Osteoblast (primary cell): ENCODE results near the gene OTUD3. TPM values are rescaled to one million over a fixed set of nuclear protein-coding genes. Genes with fewer than 3 reads are reported as not detected.

Source experiments
- DNase-seq: peaks from one replicate; pipeline ENCODE4 v3.0.0; 2011; ENCODE audit warnings: low spot score, mixed read lengths; ENCODE audit not compliant: insufficient read length; ENCODE audit errors: missing footprints
- H2AFZ ChIP-seq: 2 replicates; pipeline ENCODE4 v1.6.0; 2011; ENCODE audit warnings: mild to moderate bottlenecking, low read length
- H3K27ac ChIP-seq: 2 replicates; pipeline ENCODE4 v1.5.1; 2011; ENCODE audit warnings: mild to moderate bottlenecking, low read depth, low read length, moderate library complexity
- H3K27me3 ChIP-seq: 2 replicates; pipeline ENCODE4 v1.6.0; 2012; ENCODE audit warnings: mild to moderate bottlenecking, control low read depth, inconsistent platforms, low read length, moderate library complexity; ENCODE audit not compliant: insufficient read depth
- H3K36me3 ChIP-seq: 2 replicates; pipeline ENCODE4 v1.5.1; 2011; ENCODE audit warnings: mild to moderate bottlenecking, low read length, control low read depth, moderate library complexity; ENCODE audit not compliant: insufficient read depth
- H3K4me1 ChIP-seq: 2 replicates; pipeline ENCODE4 v1.5.1; 2011; ENCODE audit warnings: mild to moderate bottlenecking, low read length, control low read depth, moderate library complexity; ENCODE audit not compliant: insufficient read depth
- H3K4me2 ChIP-seq: 2 replicates; pipeline ENCODE4 v1.6.0; 2011; ENCODE audit warnings: mild to moderate bottlenecking, low read length; ENCODE audit not compliant: insufficient read depth
- H3K4me3 ChIP-seq: fragments of 200-600 bp; sonication (generic); 3 replicates; pipeline ENCODE4 v1.5.1; 2012; ENCODE audit warnings: mild to moderate bottlenecking, low read length, inconsistent platforms; ENCODE audit not compliant: insufficient read depth
- H3K79me2 ChIP-seq: 2 replicates; pipeline ENCODE4 v1.6.0; 2012; ENCODE audit warnings: mild to moderate bottlenecking, low read length, control low read depth, inconsistent platforms; ENCODE audit not compliant: insufficient read depth
- H3K9me3 ChIP-seq: 2 replicates; pipeline ENCODE4 v1.5.1; 2011; ENCODE audit warnings: low read depth, low read length, control low read depth
- H4K20me1 ChIP-seq: 2 replicates; pipeline ENCODE4 v1.6.0; 2012; ENCODE audit warnings: mild to moderate bottlenecking, low read length, control low read depth; ENCODE audit not compliant: insufficient read depth
- total RNA-seq: library from RNA; depleted of rRNA; stranded (reverse); fragments of >200 nt; gene quantifications from 2 replicates; pipeline ENCODE4 v1.2.3, GENCODE V29; 2012
- TF ChIP-seq, protein P1 (sequence below): IDR thresholded peaks from 2 replicates; pipeline ENCODE4 v1.5.1; 2011; ENCODE audit warnings: mild to moderate bottlenecking, low read depth, low read length, moderate library complexity; ENCODE audit errors: extremely low read depth

OTUD3 gene
- total RNA-seq, 1 donor, result 4.0 TPM

- Histone ChIP-seq H2AFZ (no peak overlapping the region), H3K4me1 (peaks cover 22% of the 10 kb centered on the region), H3K36me3 (peaks cover 4% of the 10 kb centered on the region), H3K4me3 (no peak overlapping the region), H3K79me2 (peaks cover 66% of the 10 kb centered on the region), H3K4me2 (peak overlapping the region; percentile 92), H4K20me1 (peaks cover 46% of the 10 kb centered on the region), H3K9me3 (no peaks in the 10 kb centered on the region), H3K27ac (no peak overlapping the region), H3K27me3 (peaks cover 4% of the 10 kb centered on the region)
- no peak for DNase-seq
- TF ChIP-seq, protein P1, sequence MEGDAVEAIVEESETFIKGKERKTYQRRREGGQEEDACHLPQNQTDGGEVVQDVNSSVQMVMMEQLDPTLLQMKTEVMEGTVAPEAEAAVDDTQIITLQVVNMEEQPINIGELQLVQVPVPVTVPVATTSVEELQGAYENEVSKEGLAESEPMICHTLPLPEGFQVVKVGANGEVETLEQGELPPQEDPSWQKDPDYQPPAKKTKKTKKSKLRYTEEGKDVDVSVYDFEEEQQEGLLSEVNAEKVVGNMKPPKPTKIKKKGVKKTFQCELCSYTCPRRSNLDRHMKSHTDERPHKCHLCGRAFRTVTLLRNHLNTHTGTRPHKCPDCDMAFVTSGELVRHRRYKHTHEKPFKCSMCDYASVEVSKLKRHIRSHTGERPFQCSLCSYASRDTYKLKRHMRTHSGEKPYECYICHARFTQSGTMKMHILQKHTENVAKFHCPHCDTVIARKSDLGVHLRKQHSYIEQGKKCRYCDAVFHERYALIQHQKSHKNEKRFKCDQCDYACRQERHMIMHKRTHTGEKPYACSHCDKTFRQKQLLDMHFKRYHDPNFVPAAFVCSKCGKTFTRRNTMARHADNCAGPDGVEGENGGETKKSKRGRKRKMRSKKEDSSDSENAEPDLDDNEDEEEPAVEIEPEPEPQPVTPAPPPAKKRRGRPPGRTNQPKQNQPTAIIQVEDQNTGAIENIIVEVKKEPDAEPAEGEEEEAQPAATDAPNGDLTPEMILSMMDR, result no peak
Observed at GRCh38 chr1:19884312-19884711, 2.1 kb downstream of the OTUD3 start.

DNA sequence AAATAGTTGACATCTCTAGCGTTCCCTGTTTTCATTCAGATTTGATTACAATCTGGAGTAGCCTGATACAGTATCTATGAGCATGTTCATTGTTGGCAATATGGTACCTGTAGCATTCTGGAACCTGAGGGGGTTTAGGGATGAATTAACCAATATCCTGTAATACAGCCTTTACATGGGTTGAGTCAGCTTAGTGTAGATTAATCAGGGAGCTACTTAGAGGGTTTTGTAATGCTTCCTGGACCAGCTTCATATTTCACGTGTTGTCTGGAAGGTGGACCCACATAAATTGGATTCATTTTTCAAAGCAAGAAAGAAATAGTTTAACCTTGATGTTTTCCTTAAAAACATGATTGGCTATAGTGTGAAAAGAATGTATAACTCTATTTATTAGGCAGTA, 3.6 kb downstream of the OTUD3 start:
- TF ChIP-seq, protein P1, result no peak
- Histone ChIP-seq H4K20me1 (peaks cover 51% of the 10 kb centered on the region), H3K36me3 (peaks cover 9% of the 10 kb centered on the region), H3K4me3 (no peak overlapping the region), H3K79me2 (peaks cover 80% of the 10 kb centered on the region), H2AFZ (no peak overlapping the region), H3K9me3 (no peaks in the 10 kb centered on the region), H3K27ac (no peak overlapping the region), H3K27me3 (no peaks in the 10 kb centered on the region), H3K4me1 (peaks cover 22% of the 10 kb centered on the region), H3K4me2 (no peak overlapping the region)
- no peak for DNase-seq

DNA sequence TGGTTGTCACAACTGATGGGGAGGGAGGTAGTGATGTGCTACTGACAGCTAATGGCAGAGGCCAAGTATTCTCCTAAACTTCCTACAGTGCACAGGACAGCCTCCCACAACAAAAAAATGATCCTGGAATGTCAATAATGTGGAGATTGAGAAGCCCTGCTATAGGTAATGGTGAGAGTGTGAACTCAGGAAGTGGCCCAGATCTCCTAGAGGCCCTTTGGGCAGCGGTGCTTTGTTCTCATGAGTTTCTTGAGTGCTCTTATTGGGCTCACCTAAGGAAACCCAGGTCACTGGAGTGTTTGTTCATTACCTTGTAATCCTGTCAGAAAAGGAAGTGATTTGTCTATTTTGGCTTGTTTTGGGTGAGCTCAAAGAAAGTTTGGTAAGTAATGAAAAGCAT, 5.9 kb downstream of the OTUD3 start:
- H3K27ac ChIP-seq, result no peak overlapping the region
- H3K79me2 ChIP-seq, result peaks cover 97% of the 10 kb centered on the region
- DNase-seq, result no peak
- H4K20me1 ChIP-seq, result peaks cover 54% of the 10 kb centered on the region
- peaks cover 20% of the 10 kb centered on the region for H3K4me1 ChIP-seq
- no peaks in the 10 kb centered on the region for H3K9me3 ChIP-seq
- H2AFZ ChIP-seq, result no peak overlapping the region
- H3K4me3 ChIP-seq, result no peak overlapping the region
- no peak overlapping the region for H3K4me2 ChIP-seq
- TF ChIP-seq, protein P1, result no peak
- no peaks in the 10 kb centered on the region for H3K27me3 ChIP-seq
- H3K36me3 ChIP-seq, result peaks cover 27% of the 10 kb centered on the region

DNA sequence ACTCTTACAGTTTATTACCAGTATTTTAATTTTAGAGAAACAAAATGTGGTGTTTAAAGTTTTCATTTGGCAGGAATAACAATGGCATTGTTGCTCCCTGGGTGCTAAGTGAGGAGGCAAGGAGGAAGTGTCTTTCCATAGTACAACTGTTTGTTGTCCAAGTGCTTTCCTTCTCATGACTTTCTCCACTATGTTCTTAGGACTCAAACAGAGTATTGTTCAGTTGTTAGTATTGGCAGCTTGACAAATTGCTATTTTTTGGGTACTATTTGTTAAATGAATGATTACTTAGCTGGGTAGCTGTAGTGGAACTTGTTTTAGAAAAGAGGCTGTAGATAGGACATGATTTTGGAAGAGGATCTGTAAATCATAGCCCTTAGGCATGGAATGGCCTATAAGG, 7.5 kb downstream of the OTUD3 start:
- H3K79me2 ChIP-seq, result peaks cover 92% of the 10 kb centered on the region
- H3K36me3 ChIP-seq, result peaks cover 34% of the 10 kb centered on the region
- no peak for DNase-seq
- TF ChIP-seq, protein P1, result no peak
- no peak overlapping the region for H3K4me2 ChIP-seq
- no peaks in the 10 kb centered on the region for H3K9me3 ChIP-seq
- H3K27me3 ChIP-seq, result no peaks in the 10 kb centered on the region
- no peak overlapping the region for H3K27ac ChIP-seq
- H2AFZ ChIP-seq, result no peak overlapping the region
- H3K4me3 ChIP-seq, result no peak overlapping the region
- H3K4me1 ChIP-seq, result peaks cover 9% of the 10 kb centered on the region
- H4K20me1 ChIP-seq, result peaks cover 46% of the 10 kb centered on the region
